MV-4-11 (cell line): ENCODE measurements around the gene MGMT.

ENCODE experiments used
- DNase-seq: peaks from one replicate; lab custom pipeline; 2025; lab: John Stamatoyannopoulos, UW

Gene MGMT

GRCh38 chr10:129544205-129545202 lies 77.5 kb downstream of the MGMT start:
- DNase-seq, result no peak

DNA sequence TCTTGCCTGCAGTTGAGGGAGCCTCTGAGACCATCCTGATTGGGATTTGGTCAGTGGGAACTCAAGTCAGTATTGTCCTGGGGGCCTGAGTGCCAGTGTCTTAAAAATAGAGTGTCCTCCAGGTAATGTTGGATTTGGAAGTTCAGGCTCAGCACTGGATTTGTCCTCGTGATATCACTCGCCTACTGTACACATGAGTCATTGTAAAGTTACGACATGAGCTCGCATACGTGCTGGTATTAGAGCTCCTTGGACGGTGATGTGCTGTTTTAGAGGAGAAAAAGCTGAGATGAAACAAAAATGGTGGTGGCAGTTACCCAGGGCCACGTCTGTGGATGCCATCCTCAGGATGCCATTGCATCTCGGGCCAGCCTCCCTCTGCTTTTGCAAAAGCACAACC lies 78.2 kb downstream of the MGMT start:
- no peak for DNase-seq

DNA sequence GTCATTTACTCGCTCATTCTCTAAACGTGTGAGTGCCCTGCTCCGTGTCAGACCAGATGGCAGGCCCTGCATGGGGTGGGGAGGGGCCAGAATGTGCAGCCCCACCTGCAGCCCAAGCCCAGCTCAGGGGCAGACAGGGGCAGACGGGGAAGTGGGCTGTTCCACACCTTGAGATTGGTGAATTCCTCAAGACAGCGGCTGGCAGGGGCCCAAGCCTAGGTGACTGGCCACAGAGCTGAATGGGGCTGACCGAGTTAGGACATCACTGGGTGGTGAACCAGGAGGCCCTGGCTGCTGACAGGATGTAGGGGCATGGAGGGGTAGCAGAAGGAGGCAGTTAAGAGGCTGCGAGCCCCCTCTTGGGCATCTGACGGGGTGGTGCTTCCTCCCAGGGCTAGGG lies 79.1 kb downstream of the MGMT start:
- no peak for DNase-seq

DNA sequence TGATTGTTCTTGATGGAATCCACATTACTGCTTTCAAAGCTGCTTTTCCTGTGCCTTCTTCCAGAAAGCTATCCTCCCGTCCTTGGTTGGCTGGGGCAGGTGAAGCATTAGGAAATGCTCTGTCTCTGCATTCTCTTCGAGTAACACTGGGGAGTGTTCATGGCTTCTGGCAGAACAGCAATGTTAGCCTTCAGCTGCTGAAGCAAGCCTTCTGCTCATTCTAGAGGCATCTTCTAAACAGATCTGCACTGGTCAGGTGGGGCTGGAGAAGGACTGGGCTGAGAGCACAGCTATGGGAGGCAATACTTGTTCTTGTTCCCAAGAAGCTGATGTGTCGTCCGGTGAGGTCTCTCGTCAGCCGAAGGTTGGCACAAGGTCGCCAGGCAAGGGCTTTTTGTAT lies 80.6 kb downstream of the MGMT start:
- DNase-seq, result no peak

DNA sequence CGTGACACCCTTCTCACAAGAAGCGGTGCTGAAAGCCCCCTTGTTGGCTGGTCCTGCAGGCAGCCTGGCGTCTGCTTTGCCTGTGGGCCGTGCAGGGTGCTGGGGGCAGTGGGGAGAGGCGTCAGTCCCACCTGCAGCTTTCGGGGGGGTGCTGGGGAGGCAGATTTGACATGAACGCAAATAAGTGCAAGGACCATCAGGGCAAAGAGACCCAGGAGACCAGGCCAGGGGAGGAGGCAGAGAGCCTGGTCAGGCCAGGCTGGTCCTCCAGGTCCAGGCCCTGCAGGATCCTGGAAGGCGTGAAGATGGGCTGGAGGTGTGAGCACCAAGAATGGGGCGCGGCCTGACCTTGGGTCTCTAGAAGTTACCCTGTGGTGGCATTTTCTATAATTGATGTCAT lies 81.6 kb downstream of the MGMT start:
- no peak for DNase-seq

DNA sequence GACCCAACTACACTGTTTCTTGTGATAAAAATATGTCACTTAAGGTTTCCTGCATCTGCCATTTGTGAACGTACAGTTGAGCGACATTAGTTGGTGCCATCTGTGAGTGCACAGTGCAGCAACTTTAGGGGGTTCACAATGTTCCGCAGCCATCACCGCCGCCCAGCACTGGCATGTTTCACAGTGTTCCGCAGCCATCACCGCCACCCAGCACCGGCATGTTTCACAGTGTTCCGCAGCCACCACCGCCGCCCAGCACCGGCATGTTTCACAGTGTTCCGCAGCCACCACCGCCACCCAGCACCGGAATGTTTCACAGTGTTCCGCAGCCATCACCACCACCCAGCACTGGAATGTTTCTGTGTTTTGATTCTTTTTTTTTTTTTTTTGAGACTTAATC lies 83.0 kb downstream of the MGMT start:
- DNase-seq, result no peak

- no peak for DNase-seq
Measured at GRCh38 chr10:129550658-129551057, 83.6 kb downstream of the MGMT start.

DNA sequence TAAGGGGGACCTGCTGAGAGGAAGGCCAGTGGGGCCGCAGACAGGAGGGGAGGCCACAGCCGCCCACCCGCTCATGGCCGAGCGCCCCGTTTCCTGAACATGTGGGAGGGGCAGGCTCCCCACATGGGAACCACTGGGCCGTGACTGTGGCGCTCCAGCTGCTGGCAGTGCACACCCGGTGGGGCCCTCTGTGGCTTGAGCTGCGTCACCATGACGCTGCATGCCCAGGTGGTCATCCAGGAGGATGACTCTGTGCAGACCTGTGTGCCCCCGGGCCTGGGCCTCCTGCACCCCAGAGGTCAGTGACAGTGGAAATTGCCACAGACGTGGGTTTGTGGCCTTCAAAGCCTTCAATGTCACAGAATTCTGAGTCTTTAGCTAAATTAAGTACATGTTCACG lies 85.1 kb downstream of the MGMT start:
- no peak for DNase-seq

GRCh38 chr10:129553928-129554327 lies 86.9 kb downstream of the MGMT start:
- no peak for DNase-seq

- DNase-seq, result no peak
Measured at GRCh38 chr10:129556316-129556715, 89.3 kb downstream of the MGMT start.

DNA sequence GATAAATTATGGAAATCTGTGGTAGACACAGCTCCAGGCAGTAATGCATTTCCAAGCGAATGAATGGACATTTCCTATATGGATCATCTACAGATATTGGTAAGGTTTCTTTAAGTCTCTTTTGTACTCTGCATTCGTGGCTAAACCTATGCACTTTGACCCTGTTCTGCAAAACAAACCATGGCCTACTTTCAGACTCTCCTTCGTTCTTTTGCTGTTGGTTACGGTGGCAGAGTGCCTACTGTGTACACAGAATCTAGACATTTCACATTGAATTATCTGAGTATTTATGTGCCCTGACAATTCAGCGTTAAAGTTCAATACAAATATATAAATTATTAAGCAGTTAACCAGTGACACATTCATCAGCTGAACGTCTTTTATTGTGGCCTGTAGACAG lies 93.3 kb downstream of the MGMT start:
- no peak for DNase-seq

- no peak for DNase-seq
Measured at GRCh38 chr10:129562487-129562886, 95.4 kb downstream of the MGMT start.

DNA sequence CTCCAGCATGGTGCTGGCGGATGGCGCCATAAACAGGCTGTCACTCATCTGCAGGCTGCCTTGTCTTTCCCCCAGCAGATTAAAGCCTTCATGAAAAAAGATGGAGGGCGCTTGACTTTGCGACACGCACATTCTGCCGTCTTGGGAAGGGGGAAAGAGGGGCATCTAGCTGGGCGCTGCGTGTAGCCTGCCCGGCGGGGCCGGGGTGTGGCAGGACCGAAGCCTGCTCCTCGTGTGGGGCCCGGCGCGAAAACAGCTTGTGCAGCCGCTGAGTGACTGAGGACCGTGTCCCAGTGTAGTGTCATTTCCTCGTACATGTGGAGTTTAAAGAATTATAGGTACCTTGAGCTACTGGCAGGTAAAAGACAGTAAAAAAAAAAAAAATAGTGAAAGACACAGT lies 97.9 kb downstream of the MGMT start:
- no peak for DNase-seq

DNA sequence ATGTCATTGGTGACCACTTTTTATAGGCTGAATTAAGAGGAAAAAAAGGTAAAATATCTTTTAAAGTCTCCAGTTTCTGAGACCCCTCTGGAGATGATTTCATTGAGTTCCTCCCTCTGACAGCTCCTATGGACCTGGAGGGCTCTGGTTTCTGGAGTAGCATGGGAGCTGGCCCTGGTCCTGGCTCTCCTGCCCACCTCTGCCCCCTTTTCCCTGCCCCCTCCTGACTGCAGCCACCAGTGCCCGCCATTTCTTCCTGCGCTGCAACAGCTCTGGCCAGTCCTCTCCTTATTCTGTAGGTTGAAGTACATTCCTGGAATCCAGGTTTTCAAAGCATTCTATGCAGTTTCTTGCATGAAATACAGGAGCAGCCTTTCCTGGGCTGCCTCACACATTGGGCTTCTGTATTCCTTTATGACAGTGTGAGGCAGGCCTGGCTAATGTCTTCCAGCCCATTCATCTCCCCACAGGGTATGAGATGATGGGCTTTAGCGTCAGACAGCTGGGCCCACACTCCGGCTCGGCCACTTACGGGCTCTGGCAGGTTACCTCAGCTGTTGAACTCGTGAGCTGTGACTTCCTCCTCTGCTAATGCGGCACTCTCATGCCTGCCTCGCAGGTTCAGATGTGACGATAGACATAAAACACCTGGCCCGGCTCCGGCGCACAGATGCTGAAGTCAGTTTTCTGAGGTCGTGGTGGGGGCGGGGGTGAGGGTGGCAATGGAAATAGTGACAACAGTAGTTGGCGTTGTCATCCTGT lies 101.7 kb downstream of the MGMT start:
- DNase-seq, result no peak

DNA sequence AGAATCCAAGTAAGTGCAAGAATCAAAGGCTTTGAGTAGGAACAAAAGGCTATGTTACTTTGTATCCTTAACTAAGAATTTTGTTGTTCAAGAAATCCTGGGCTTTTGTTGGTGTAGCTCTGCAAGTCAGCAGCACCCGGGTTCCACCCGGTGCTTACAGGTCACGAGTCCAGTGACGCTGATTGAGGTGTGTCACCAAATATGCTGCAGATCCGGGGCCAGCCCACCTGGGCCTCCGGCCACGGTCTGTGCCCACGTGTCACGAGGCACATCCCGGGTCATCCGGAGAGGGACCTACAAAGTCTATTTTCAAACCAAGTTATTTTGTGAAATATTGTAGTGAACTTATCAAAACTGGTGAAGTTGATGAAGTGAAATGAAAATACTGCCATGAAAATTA lies 103.1 kb downstream of the MGMT start:
- no peak for DNase-seq

DNA sequence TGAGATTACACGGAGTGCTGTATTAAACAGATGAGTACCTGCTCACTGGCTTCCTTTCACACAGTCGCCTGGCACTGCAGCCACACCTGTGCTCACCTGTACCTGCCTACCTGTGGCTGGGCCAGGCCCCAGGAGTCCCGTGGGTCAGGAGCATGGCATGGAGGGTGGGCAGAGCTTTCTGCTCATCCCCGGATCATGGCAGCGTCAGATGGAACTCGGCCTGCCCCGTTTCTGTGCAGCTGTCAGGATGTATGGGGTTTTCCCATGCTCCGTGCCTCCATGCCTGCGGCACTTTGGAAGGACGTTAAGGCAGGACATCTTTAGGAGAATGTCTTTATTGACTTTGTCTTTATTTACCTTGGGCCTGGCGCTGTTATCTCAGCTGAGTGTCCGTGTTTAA lies 112.2 kb downstream of the MGMT start:
- DNase-seq, result no peak

DNA sequence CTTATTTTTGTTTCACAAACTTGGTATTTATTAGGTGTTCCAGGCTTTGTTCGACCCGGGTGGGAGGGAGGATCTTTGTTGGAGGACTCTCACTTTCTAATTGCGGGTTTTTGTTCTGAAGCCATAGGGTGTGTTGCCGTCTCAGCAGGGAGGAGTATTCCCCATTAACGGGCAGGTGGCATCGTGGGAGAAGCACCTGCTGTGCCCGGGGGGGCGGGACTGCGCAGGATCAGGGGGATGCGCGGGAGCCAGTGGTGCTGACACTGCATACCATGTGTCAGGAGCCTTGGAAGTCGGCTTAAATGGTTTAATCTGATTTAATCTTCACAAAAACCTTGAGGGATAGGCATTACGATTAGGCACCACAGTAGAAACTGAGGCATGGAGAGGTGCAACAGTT lies 113.0 kb downstream of the MGMT start:
- DNase-seq, result no peak

DNA sequence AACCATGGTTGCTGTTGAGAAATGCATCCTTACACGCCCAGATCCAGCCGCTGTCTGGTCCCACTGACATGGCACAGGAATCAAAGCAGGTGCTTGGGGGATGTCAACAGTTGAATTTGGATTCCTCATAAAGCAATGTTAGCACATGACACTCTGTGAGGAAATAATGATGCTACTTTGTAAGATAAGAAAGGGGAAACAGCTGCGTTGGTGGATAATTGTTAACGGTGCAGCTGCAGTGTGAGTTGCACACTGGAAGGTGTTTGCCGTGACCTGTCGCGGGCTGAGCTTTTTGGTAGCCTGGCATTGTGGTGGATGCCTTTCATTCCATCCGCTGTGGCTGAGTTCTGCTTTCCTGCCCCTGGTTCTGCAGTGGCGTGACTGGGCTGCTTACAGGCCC lies 113.9 kb downstream of the MGMT start:
- DNase-seq, result no peak

DNA sequence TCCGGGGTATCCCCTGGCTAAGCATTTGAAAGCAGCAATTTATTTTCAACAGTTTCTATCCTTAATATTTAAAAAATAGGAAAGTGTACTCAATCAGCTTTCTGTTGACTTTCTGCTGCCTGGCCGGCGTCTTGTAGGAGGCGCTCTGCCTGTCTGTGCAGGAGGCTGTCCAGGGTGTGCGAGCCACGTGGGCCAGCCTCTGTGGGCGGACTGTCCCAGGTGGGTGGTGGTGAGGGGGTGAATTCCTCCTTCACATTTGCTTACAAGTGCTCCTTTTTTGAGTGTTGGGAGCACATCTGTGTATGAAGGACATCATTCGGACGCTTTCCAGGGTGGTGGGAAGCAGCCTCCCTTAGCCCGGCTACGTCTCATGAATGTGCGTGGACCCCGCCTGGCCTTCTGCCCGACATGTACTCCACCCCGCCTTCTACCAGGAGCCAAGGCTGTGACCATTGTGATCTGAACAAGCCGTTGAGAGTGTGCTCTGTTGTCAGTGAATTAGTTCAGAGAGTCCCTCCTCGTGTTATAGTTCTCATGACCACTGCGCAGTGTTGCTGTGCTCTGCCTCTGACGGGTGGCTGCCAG lies 114.9 kb downstream of the MGMT start:
- DNase-seq, result no peak

- no peak for DNase-seq
Measured at GRCh38 chr10:129583831-129584230, 116.8 kb downstream of the MGMT start.

DNA sequence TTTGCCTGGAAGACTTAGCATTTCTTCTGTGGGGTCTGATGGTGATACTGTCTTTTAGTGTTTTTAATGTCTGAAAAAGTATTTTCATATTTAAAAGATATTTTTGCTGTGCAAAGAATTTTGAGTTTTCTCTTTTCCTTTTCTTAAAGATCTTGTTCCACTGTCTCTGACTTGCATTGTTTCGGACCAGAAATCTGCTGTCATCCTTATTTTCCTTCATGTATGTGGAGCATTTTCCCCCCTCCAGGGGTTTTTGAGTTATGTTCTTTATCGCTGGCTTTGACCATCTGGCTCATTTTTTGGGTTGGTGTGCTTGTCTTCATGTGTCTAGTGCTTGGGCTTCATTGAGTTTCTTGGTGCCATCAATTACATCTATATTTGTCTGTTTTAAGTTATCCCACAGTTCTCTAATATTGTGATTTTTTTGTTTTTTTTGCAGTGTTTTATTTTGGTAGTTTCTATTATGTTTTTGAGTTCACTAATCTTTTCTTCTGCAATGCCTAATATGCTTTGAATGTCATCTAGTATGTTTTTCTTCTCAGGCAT lies 119.9 kb downstream of the MGMT start:
- DNase-seq, result no peak

- no peak for DNase-seq
Measured at GRCh38 chr10:129589546-129589945, 122.5 kb downstream of the MGMT start.

DNA sequence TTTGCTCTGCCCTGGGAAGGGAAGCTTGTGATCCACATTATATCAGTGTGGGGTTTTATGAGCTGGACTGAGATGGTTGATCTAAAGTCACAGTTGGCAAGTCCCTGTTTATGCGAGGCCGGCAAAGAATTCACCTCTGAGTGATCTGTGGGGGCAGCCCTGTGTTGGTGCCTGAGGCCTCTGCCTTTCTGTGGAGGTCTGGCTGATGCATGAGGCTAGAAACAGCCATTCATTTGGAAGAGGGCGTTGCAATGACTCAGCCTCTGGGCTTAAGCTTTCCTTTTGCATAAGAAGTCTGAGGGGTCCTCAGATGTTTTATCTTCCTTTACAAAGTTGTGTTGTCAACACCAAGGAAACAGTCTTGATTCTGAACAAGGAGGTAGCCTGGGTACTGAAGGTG lies 126.9 kb downstream of the MGMT start:
- no peak for DNase-seq
